ENCODE measurements around the gene CSNK2A1.

CSNK2A1 gene

GRCh38 chr20:543369-544152 lies at the start of gene CSNK2A1:
TSS of gene CSNK2A1 (minus strand) at chr20:543790. CDS start at chr20:508551, 35,239 bp downstream.
- peak; percentile 36 for TF ChIP-seq CTCF (IDR thresholded peaks at IDR 0.05)
- no peaks in the 10 kb centered on the region for H3K36me3 ChIP-seq

GRCh38 chr20:592506-592905 lies 48.9 kb upstream of the CSNK2A1 start:
- H3K27me3 ChIP-seq = peaks cover 6% of the 10 kb centered on the region
- no peak for TF ChIP-seq CTCF (IDR thresholded peaks at IDR 0.05)
- no peak overlapping the region for H3K27ac ChIP-seq
- H3K9me3 ChIP-seq = no peaks in the 10 kb centered on the region
- H3K4me1 ChIP-seq (ENCODE audit: control insufficient read depth in 1 of 2, insufficient read depth in 1 of 2, low read depth in 1 of 2, low read length in 1 of 2) = no peaks in the 10 kb centered on the region
- no peak overlapping the region for H3K4me3 ChIP-seq (ENCODE audit: low read depth in 1 of 2, low read length in 1 of 2)
- no peaks in the 10 kb centered on the region for H3K36me3 ChIP-seq

More at GRCh38 chr20:543369-544152, at the start of gene CSNK2A1:
- H3K4me3 ChIP-seq (ENCODE audit: low read depth in 1 of 2, low read length in 1 of 2) = peak within 1 kb of the TSS; percentile 84 to 88
- peaks cover 27% of the 10 kb centered on the region for H3K27me3 ChIP-seq
- peaks cover 23 to 24% of the 10 kb centered on the region in 2 experiments for H3K4me1 ChIP-seq (ENCODE audit: control insufficient read depth in 1 of 2, insufficient read depth in 1 of 2, low read depth in 1 of 2, low read length in 1 of 2)
- peak within 1 kb of the TSS; percentile 89 for H3K27ac ChIP-seq
- H3K9me3 ChIP-seq = no peaks in the 10 kb centered on the region

- Histone ChIP-seq H3K4me3 (ENCODE audit: low read depth in 1 of 2, low read length in 1 of 2) (no peak overlapping the region), H3K4me1 (ENCODE audit: control insufficient read depth in 1 of 2, insufficient read depth in 1 of 2, low read depth in 1 of 2, low read length in 1 of 2) (no peaks in the 10 kb centered on the region), H3K9me3 (no peaks in the 10 kb centered on the region), H3K27ac (no peak overlapping the region), H3K36me3 (no peaks in the 10 kb centered on the region), H3K27me3 (peaks cover 6% of the 10 kb centered on the region)
- TF ChIP-seq CTCF (IDR thresholded peaks at IDR 0.05) = no peak
These were observed 48.4 kb upstream of the CSNK2A1 start for GRCh38 chr20:591941-592340.

GRCh38 chr20:588932-589672 lies 45.5 kb upstream of the CSNK2A1 start:
- Histone ChIP-seq H3K36me3 (no peaks in the 10 kb centered on the region), H3K27ac (no peak overlapping the region), H3K9me3 (no peaks in the 10 kb centered on the region), H3K27me3 (no peaks in the 10 kb centered on the region), H3K4me1 (ENCODE audit: control insufficient read depth in 1 of 2, insufficient read depth in 1 of 2, low read depth in 1 of 2, low read length in 1 of 2) (no peaks in the 10 kb centered on the region), H3K4me3 (ENCODE audit: low read depth in 1 of 2, low read length in 1 of 2) (no peak overlapping the region)
- TF ChIP-seq CTCF (IDR thresholded peaks at IDR 0.05) = no peak

- H3K9me3 ChIP-seq = no peaks in the 10 kb centered on the region
- no peak overlapping the region for H3K27ac ChIP-seq
- no peak overlapping the region for H3K4me3 ChIP-seq (ENCODE audit: low read depth in 1 of 2, low read length in 1 of 2)
- no peaks in the 10 kb centered on the region for H3K36me3 ChIP-seq
- H3K27me3 ChIP-seq = no peaks in the 10 kb centered on the region
- TF ChIP-seq CTCF (IDR thresholded peaks at IDR 0.05) = no peak
- no peaks in the 10 kb centered on the region for H3K4me1 ChIP-seq (ENCODE audit: control insufficient read depth in 1 of 2, insufficient read depth in 1 of 2, low read depth in 1 of 2, low read length in 1 of 2)
These were observed 44.9 kb upstream of the CSNK2A1 start for GRCh38 chr20:588476-588875.

Measured in neutrophil (primary cell).